Activated CD4-positive, CD25-positive, alpha-beta regulatory T cell treated with anti-CD3 and anti-CD28 coated beads, Interleukin-2, amount 50 U/mL, for 72 hours (primary cell): ENCODE measurements around the gene GADD45A.
A peak's percentile ranks its signal among the peaks of the same experiment; 100 is the strongest.
"Not testable (repeated sequence)": the region's sequence is repeated elsewhere in the genome, so short reads cannot be mapped to it uniquely, and the experiment has no call there.

Experiments
- DNase-seq: peaks from one replicate; pipeline ENCODE4 v3.0.0; 2021

GADD45A gene

DNA sequence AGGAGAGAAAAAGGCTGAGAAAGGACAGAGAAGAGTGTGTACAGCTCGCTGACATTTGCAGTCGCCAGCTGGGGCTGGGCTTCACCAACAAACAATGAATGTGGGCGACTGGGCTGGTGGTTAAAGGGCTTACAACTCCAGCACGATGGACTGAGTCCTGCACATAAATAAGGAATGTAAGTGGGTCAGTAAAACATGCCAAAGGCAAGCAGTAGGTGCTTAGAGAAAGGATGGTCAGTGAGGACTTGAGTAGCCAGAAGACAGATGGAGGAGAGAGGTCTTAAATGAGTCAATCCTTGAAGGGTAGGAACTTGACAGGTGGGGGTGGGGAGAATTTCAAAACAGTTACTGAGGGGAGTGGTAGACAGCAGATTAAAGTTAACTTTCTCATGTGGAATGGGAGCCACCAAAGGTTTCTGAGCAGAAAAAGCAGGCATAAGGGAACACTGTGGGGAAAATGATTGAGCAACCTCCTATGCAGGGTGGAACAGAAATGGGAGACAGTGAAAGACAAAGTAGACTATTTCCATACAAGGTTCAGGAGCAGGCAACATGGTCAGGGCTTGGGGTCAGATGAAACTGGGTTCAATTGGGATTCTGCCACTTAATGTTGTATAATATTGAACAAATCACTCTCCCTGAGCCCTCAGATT is 37.4 kb downstream of the GADD45A start:
- no peak for DNase-seq

DNA sequence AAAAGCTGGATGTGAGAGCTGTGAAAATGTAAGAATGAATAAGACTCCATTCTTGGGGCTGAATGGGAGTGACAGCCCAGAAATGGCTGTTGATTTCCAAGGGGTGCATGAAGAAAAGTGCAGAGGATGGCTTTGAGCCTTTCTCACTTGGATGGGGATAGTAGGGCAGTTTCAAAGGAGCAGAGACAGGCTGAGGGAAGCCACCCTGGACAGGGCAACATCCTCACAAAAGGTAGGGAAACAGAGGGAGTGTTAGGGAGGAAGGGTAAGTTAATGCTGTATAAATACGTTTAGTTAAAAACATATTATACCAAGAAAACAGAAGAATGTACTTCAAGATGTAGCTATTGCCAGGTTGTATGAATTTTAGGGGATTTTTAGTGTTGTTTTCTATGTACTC is 38.1 kb downstream of the GADD45A start:
- no peak for DNase-seq

DNA sequence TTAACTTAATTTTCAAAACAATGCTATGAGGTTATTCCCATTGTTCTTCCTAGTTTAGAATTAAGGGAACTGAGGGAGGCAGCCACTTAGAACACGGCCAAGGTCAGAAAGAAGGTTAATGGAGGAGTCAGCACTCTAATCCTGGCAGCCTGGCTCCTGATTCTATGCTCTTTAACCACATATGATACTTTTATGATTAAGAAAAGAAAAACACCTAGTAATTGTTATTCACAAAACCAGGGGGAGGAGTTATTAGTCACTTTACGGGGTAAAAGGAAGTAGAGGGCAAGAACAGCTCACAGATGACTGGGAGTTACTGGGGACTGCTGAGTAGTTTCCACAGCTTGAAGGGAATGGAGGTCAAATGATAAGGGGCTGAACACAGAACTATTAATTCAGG is 38.6 kb downstream of the GADD45A start:
- DNase-seq = no peak

DNA sequence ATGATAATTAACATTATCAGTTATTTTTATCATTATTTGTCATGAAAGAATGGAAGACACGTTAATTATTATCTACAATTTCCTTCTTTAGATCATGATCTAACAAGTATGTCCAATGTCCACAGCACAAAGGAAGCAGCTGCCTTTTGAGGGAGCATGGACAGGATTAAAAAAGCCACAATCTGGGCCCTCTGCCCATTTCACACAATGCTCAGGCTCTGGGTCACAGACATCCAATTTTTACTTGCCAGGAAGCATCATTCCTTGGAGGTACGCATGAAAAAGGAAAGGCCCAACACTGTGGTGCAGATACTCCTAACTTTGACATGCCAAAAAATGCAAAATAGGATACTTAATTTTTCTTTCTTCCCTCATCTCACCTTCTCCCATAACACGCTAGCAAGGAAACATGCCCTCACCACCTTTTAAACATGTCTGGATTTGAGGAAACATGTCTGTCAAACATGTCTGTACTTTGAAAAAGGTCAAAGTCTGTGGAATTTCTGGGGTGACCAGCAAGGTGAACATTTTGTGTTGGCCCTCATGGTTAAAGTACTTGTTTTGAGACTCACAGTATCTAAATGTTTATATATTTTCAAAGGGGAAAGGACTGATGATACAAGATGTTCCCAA is 40.0 kb downstream of the GADD45A start:
- no peak for DNase-seq

DNA sequence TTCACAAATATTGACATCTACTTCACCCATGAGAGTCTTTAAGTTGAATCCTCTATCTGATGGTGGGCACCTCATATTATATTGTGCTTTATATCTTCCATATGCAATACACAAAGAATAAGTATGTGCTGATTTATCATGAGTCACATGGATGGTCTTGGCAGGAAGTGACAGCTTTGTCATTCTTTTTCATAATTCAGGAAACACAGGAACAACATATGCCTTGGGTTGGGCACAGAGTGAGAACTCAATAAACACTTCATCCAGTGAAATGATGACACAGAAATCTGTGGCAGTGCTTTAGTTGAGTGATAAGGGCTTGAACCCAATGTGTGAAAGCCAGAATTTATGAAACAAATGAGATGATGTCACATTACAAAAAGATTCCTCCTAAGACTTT is 41.2 kb downstream of the GADD45A start:
- DNase-seq = no peak

DNA sequence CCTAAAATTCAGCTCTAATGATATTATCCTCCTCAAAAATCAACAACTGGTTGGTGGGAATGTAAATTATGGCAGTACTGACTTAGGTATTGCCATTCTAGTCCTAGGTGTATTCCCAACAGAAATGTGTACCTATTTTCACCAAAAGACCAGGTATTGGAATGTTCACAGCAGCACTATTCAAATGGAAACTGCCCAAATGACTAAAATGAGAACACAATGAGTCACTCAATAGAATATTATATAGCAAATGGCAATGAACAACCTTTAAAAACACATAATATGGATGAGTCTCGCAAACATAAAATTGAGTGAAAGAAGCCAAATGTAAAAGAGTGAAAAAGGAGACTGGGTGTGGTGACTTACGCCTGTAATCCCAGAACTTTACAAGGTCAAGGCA is 44.9 kb downstream of the GADD45A start:
- no peak for DNase-seq

DNA sequence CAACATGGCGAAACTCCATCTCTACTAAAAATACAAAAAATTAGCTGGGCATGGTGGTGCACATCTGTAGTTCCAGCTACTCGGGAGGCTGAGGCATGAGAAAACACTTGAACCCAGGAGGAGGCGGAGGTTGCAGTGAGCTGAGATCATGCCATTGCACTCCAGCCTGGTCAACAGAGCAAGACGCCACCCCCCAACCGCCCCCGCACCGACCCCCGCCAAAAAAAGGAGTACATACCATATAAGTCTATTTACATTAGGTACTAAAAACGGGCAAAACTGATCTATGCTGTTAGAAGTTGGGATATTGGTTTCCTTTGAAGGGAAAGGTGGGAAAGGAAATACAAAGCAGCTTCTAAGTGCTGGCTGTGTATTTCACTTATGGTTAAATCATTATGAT is 45.3 kb downstream of the GADD45A start:
- not testable (repeated sequence) for DNase-seq

DNA sequence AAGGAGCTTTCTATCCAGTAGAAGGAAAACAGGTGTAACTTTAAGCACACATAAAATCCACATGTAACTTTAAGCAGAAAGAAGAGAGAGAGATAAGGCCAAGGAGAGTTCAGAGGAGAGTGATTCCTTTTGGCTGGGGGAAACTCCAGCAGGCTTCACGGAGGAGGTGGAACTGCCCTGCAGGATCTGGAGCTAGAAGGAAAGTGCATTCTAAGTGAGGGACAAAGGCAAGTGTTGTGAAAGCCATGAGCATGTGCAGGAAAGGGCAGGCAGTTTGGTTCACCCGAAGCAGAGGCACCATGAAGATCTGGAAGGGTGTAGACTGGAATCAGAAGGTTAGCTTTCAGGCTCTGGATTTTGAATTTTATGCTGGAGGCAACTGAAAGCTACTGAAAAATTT is 46.3 kb downstream of the GADD45A start:
- no peak for DNase-seq

DNA sequence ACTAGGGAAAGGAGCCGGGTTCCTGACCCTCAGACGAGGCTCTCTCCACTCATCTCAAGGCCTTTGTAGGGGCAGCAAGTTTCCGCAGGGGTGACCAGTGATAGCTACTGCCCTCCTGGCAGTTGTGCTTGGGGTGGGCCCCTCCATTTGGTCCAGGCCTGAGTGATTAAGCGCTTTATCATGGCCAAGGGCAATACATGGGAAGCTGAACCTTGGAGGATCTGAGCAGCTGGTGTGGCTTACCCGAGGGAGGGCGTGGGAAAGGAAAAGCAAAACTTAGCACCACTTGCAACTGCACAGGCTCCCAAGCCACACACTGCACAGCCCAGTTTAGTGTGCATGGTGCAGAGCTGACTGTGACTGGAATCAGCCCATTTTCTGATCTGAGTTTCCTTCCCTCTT is 47.8 kb downstream of the GADD45A start:
- no peak for DNase-seq

DNA sequence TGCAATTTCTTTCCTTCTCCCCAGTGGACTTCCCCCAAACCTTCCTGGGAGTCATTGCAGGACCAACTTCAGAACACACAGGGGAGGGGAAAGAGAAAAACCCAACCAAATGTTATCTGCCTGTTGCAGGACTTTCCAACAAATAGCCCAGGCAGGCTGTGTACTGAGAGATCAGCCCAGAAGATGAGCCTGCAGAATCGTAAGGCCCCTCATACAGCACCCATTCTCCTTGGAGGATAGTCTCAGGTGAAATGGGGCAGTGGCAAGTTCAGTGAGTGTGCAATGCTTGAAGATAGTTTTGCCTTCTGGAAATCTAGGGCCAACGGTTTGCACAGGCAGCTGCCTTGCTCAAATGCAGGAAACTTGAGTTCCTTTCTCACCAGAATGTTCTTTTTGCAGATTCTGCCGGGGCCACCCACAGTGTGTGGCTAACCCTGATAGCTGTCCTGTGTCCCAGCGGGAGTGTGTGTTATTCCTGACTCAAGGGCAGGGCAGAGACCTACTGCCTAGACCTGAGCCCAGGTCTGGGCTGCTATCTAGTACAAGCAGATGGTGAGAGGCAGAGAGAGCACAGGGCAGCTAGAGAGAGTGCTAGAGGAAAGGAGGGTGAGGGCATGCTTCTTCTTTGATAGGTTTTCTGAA is 48.8 kb downstream of the GADD45A start:
- DNase-seq = no peak

DNA sequence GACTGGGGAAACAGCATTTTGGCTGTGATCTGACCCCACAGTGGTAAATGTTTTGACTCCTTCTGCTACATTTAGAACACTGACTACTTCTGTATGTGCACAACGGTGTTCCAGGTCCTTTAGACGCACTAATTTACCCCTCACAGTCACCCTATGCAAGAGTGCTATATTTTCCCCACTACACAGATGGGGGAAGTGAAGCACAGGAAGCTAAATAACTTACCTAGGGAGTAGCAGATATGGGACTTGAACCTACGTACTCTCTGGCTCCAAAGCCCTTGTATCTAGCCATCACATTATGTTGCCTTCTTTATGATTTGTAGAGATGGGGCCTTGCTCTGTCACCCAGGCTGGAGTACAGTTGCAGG is 49.3 kb downstream of the GADD45A start:
- DNase-seq = no peak

DNA sequence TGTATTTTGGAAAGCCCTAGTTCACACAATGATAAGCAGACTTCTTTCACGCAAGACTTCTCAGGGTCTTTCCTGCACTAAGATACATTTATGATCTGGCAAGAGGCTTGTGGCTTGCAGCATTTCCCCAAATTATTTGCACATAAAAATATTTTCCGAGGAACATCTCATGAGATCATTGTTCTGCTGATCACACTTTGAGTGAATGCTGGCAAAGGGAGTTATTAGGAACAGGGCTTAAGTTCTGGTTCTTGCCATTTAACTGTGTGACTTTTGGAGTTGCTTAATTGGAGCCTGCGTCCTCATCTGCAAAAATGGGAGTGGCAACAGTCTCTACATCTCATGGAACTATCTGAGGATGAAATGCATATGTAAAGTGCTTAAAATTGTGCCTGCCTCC is 50.2 kb downstream of the GADD45A start:
- DNase-seq = no peak

DNA sequence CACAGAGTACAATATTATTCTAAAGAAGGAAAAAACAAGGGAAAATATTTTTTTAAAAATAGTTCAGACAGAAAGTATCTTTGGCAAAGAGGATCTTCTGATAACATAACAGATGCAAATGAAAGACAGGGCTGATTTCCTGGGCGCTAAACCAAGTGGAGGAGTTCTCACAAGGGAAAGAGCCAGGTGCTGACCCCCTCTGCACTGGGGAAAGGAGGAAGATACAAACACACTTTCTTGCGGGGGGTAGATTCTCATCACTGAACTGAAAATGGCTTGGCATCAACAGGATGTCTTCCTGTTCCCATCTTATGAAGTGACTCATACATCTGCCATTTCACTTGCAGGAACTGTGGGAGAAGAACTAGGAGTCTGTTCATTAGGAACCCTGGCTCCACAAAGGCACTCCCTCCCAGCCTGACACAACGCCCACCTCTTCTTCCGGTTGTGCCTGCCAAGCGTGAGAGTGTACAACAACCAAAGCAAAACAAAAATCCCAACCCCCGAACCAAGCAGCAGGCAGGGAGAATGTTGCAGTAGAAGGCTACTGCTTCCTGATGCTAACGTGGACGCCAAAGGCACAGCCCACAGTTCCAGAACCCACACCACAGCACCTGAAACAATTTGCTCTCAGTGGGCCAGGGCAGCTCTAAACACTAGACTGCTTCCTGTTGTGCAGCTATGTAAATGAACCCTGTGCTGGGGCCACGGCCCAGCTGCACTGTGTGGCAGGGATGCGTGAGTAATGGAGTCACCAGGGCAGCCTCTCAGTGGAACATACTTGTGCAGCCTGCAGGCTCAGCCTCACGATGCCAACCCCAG is 51.0 kb downstream of the GADD45A start:
- DNase-seq = peak; percentile 62

DNA sequence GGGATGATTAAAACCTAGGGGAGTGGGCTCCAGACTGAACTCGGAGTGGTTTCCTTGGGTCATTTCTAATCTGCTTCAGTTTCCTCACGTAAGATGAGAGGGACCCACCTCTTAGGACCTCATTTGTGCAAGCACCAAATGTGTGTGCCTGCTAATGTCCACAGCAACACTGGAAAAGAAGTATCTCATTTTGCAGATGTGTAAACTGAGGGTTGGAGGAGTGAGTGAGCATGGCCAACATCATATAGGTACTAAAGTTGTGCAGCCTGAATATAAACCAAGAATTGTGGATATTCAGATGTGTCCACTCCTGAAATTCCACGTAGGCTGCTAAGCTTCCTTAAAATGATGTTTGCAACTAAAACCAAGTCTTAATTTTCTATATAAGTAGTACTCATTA is 51.7 kb downstream of the GADD45A start:
- no peak for DNase-seq

DNA sequence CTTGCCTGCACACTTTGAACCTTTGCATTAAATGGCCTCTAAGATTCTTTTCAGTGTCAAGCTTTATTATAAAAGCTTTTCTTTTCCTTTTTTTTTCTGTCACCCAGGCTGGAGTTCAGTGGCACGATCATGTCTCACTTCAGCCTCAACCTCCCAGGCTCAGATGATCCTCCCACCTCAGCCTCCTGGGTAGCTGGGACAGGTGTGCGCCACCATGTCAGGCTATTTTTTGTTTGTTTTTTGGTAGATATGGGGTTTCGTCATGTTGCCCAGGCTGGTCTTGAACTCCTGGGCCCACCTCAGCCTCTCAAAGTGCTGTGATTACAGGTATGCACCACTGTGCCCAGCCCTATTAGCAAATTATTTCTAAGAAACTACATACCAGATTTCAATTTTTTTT is 52.9 kb downstream of the GADD45A start:
- DNase-seq = no peak
